ENCODE results near the gene ABCG2.
"Not testable (repeated sequence)": the region's sequence is repeated elsewhere in the genome, so short reads cannot be mapped to it uniquely, and the experiment has no call there.

Gene ABCG2

DNA sequence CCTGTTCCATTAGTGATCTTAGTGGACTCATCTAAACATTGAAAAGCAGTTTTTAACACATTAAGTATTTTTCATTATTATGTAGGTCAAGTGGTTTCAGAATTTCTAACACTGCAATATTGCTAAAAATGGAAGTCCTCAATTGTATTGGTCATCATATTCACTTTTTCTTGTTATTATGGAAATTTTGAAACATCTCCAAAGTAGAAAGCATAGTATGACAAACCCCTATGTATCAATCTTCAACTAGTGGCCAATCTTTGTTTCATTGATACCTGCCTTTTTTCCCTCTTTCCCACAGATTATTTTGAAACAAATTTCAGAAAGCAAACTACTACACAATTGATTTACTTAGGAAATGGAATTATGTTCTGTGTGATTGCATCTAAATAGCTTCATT lies 14.5 kb upstream of the ABCG2 start:
- no peak for DNase-seq (ENCODE audit: low read depth, low spot score)
- no peak overlapping the region for H3K4me3 ChIP-seq (ENCODE audit: low read length)

DNA sequence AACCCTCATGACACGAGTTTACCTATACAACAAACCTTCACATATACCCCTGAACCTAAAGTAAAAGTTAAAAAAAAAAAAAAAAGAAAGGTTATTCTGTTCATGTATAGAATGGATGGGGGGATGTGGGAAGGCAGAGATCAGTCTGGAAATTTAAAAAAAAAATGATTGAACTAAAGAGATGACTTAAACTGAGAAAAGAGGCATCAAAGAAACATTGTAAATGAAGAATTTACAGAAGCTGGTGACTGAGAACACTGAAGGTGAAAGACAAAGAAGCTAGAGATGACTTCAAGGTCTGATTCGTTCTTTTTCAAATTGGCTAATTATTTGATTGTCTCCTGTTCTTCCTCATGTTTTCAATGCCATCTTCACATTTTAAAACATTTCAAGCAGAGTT lies 12.8 kb upstream of the ABCG2 start:
- H3K4me3 ChIP-seq (ENCODE audit: low read length) = no peak overlapping the region
- DNase-seq (ENCODE audit: low read depth, low spot score) = no peak

DNA sequence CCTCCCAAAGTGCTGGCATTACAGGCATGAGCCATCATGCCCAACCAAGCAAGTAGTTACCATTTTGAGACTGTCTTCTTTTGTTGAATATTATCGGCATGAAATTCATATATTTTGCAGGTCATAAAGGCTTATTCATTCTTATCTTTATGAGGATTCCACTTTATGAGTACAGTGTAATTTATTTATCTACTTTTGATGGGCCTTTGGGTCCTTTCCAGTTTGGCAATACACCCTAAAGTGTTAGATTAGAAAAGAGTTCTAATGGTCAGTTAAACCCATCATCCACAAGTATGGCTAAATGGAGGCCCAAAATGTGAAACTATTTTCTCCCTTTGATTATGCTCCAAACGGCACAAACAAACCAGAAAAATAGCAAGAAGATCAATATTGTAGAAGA lies 10.9 kb upstream of the ABCG2 start:
- DNase-seq (ENCODE audit: low read depth, low spot score) = no peak

DNA sequence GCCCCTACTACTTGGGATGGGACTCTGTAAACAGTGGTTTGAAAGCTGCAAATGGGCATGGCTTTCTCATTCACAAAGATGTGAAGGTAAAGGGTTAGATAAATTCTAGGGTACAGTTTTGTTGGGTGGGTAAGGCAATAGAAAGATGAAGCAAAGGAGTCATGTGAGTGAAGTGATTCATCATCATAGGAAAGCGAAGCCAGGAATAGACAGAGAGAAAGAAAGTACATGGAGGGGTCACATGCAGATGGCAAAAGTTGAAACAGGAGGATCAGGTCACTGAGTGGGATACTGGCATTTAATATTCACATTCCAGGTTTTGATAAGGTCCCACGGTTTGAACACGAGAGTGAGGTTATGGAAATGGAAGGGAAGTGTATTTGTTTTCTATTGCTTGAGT lies 8.2 kb upstream of the ABCG2 start:
- no peak overlapping the region for H3K4me3 ChIP-seq (ENCODE audit: low read length)
- no peak for DNase-seq (ENCODE audit: low read depth, low spot score)

More for the DNA sequence above, 10.9 kb upstream of the ABCG2 start:
- H3K4me3 ChIP-seq (ENCODE audit: low read length) = no peak overlapping the region

DNA sequence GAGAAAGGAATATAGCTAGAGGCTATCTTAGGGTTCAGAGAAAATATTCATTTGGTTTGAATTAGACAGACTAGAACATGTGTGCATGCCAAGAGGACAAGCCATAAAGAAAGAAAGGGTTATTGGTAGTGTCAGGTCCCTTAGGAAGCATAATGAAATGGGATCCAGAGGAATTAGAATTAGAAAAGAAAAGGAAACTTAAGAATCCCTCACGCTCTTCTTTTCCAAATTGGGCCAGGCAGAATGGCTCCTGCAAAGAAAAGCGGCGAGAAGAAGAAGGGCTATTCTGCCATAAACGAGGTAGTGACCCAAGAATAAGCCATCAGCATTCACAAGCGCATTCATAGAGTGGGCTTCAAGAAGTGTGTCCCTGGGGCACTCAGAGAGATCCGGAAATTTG lies 4.9 kb upstream of the ABCG2 start:
- no peak overlapping the region for H3K4me3 ChIP-seq (ENCODE audit: low read length)
- no peak for DNase-seq (ENCODE audit: low read depth, low spot score)

DNA sequence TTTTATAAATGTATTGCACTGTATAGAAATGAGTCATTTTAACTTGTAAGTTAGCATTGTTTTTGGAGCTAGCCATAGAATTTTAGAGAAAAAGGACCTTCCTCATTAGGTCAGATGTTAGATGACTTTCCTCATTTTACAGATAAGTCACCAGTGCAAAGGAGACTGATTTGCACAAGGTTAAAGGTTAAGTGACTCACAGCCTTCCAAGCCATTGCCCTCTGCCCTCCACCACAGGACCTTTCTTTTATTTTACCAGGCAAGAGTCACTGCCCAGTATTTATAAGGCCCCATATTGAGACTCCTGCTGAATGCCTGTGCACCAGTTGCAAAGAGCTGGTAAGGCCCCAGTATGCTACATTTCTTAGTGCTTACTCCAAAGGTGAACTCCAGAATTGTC lies 4.2 kb upstream of the ABCG2 start:
- no peak overlapping the region for H3K4me3 ChIP-seq (ENCODE audit: low read length)
- DNase-seq (ENCODE audit: low read depth, low spot score) = no peak

DNA sequence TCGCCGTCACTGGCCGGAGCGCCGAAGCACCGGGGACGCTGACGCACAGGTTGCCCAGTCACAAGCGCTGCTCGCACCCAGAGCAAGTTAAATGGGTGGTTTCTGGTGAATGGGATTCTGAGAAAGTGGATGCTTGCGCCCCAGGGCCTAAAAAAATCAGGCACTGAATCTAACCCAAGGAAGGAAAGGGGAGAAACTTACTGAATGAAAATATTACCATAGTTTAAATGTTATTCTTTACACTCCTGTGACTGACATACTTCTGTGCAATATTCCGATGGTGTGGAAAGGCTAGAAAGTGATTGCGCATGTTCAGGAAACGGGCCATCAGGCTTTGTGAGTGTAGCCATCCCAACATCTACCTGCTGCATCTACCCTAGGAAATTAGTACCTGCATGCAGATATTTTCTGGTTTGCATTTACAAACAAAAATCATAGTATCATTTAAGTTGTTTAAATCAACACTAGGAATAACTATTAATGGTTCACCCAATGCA lies 838 bp upstream of the ABCG2 start:
- no peak for DNase-seq (ENCODE audit: low read depth, low spot score)
- no peak overlapping the region for H3K4me3 ChIP-seq (ENCODE audit: low read length)

DNA sequence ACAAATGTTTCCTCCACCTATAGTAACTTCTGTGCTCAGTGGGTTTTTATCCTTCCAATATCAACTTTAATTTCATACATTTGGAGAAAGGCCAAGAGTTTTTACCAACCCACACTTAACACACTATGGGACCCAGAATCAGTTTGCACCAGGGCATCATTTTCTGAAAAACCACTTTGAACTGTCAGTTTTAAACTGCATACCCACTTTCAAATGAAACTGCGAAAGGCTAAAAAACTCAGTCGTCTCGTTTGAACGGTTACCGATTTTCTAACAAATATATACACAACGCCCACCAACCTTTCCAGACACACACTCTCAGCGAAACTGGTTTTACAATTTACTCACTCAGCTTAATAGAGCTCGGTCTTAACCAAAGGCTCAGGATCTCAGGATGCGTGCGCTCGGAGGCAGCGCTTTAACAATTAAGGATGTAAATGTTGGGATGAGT lies 376 bp downstream of the ABCG2 start:
- H3K4me3 ChIP-seq (ENCODE audit: low read length) = peak overlapping the region; percentile 51
- peak; percentile 34 for DNase-seq (ENCODE audit: low read depth, low spot score)

DNA sequence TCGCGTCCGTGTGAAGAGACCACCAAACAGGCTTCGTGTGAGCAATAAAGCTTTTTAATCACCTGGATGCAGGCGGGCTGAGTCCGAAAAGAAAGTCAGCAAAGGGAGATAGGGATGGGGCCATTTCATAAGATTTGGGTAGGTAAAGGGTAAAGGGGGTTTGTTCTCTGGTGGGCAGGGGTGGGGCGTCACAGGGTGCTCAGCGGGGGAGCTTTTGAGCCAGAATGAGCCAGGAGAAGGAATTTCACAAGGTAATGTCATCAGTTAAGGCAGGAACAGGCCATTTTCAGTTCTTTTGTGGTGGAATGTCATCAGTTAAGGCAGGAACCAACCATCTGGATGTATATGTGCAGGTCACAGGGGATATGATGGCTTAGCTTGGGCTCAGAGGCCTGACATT lies 6.1 kb downstream of the ABCG2 start:
- DNase-seq (ENCODE audit: low read depth, low spot score); H3K4me3 ChIP-seq (ENCODE audit: low read length): not testable (repeated sequence)

DNA sequence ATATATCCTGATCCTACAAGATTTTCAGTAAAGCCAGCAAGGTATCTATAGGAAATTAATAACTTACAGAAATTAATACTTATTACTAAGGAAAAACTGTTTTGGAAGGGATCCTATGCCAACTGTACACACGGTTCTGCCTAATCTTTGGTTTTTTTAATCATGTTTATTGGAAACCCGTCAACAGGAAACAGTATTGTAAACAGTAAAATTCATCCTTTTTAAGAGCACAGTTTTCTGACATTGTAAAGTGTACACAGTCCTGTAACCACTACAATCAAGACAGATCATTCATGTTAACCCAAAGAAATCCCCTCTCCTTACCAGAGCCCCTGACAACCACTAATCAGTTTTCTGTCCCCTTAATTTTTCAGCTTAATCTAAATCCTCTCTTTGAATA lies 9.9 kb downstream of the ABCG2 start:
- no peak for DNase-seq (ENCODE audit: low read depth, low spot score)
- H3K4me3 ChIP-seq (ENCODE audit: low read length) = no peak overlapping the region

DNA sequence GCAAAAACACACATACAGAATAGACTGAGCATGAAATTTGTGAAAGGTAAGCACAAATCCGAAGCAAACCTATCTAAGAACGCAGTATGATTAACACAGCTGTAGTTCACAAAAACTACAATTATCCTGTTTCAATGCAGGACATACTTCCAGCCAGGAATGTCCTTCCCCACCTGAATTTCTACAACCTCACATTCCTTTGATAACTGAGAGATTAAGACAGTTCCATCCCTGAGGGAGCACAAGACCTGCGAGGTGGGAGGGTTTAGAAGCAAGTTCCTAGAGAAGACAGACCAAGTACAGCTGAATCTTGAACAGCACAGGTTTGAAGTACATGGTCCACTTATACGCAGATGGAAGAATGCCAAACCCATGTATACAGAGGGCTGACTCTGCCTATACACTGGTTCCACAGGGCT lies 10.6 kb downstream of the ABCG2 start:
- DNase-seq (ENCODE audit: low read depth, low spot score) = no peak
- no peak overlapping the region for H3K4me3 ChIP-seq (ENCODE audit: low read length)

DNA sequence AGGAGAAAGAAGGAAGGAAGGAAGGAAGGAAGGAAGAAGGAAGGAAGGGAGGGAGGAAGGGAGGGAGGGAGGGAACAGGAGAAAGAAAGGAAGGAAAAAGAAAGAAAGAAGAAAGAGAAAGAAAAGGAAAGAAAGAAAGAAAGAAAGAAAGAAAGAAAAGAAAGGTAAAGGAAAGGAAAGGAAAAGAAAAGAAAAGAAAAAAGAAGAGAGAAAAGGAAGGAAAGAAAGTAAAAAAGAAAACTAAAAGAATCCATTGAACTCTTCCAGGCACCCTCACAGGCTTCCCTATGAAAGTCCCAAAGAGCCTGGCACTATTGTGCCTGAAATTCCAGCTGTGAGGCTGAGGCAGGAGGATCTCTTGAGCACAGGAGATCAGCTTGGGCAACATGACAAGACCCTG lies 11.5 kb downstream of the ABCG2 start:
- no peak overlapping the region for H3K4me3 ChIP-seq (ENCODE audit: low read length)
- DNase-seq (ENCODE audit: low read depth, low spot score) = no peak

DNA sequence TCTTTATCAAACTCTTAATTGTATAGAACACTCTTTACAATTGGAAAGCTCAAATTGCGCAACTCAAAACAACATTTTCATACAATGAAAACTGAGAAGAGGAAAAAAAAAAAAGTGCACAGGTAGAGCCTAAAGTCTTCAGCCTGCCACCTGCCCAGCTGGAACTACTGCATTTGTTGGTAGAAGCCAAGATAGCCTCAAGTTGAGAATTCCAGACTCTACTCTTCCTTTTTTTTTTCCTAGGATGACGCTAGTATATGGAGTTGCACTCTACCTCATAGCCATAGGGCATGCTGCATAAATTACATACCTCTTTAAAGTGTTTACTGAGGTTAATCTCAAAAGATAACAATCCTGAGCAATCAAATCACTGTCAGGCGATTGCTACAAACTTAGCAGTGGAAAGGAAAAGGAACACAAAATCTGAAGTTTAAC lies 13.6 kb downstream of the ABCG2 start:
- H3K4me3 ChIP-seq (ENCODE audit: low read length) = no peak overlapping the region
- no peak for DNase-seq (ENCODE audit: low read depth, low spot score)

DNA sequence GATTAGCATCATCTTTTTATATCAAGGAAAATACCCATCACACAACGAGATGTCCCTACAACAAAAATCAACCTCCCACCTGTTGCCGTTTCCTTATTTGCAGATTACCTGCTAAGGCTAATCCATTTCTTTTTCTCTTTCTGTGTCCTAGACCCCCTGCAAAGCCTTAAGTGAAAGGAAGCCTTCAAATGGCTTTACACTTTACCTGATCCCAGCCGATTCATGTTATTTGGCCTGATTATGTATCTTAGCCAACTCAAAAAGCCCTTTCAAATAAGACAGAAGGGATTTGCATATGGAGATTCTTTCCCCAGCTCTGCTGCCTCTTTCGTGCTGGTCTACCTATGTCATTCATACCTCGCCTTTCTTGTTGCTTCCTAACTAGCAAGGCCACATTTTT lies 14.4 kb downstream of the ABCG2 start:
- DNase-seq (ENCODE audit: low read depth, low spot score) = no peak

DNA sequence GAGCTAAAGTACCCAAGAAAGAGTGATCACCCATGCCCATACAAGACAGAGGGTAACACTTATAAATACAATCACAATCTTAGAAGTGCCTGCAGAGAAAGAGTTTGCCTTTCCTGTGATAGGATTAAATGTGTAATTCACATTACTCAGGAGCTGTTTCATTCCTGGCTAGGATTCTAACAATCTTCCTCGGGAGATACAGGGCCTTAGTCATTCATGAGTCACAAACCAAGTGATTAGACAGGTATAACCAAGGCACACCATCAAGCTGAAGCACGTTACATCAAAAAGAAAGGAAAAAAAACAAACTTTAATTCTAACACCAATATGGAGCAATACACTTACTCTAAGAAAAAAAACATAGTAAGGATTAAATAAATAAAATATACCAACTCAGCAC lies 14.9 kb downstream of the ABCG2 start:
- no peak overlapping the region for H3K4me3 ChIP-seq (ENCODE audit: low read length)
- DNase-seq (ENCODE audit: low read depth, low spot score) = no peak

More for the DNA sequence above, 14.4 kb downstream of the ABCG2 start:
- no peak overlapping the region for H3K4me3 ChIP-seq (ENCODE audit: low read length)

DNA sequence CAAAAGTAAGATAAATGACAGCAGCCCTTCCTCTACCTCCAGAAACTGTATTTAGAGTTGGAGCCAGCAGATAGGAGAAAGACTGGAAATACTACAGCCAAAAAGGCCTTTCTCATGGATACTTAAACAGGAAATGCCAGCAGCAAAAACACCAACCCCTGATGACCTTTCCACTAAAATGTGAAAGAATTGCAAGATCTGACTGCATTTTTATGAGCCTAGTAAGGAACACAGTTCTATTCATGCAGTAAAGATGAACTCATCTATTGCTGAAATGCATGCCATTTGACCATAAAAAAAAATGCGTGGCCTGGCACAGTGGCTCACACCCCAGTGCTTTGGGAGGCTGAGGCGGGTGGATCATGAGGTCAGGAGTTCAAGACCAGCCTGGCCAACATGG lies 19.9 kb downstream of the ABCG2 start:
- H3K4me3 ChIP-seq (ENCODE audit: low read length) = no peak overlapping the region
- no peak for DNase-seq (ENCODE audit: low read depth, low spot score)

DNA sequence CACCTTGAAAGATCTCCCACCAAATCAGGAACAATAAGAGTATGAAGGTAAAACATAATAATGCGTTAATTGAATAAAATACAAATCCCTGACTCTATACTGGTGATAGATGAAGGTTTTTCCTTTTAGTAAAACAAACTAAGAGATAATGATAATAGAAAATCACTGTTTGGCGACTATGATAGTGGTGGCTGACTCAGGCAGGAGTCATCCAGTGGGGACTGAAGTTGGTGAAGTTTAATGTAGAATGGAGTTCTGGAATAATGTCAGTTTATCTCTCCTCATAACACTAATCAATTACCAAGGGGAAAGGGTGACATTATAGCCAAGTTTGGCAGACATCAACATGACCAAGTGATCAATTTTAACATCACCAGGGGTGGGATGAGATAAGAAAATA lies 21.3 kb downstream of the ABCG2 start:
- no peak for DNase-seq (ENCODE audit: low read depth, low spot score)
- H3K4me3 ChIP-seq (ENCODE audit: low read length) = no peak overlapping the region

DNA sequence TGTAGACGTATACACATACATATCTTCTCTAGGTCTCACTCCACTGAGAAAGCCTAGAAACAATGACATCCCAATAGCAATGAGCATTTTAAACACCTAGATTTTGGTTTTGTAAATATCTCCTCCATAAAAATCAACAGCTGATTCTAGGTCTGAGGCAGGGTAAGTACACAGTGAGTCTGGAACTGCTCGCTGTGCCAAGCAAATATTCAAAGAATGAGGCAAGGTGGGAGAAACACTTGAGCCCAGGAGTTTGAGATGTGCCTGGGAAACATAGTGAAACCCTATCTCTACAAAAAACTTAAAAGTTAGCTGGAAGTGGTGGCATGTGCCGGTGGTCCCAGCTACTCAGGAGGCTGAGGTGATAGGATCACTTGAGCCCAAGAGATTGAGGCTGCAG lies 22.2 kb downstream of the ABCG2 start:
- no peak overlapping the region for H3K4me3 ChIP-seq (ENCODE audit: low read length)
- no peak for DNase-seq (ENCODE audit: low read depth, low spot score)

DNA sequence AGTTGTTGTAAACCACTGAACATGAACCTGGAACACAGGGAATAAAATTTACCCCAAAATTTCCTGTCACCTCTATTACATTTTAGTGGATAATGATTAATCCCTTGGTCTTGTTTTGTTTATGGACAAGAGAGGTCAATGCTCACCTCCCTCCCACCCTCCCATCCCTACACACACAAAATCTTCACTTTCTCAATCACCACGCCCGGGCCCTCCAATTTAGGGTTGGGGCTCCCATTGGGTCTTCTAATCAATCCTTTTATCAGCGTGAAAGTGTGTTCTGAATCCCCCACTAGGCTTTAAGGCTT lies 23.1 kb downstream of the ABCG2 start:
- no peak overlapping the region for H3K4me3 ChIP-seq (ENCODE audit: low read length)
- no peak for DNase-seq (ENCODE audit: low read depth, low spot score)

DNA sequence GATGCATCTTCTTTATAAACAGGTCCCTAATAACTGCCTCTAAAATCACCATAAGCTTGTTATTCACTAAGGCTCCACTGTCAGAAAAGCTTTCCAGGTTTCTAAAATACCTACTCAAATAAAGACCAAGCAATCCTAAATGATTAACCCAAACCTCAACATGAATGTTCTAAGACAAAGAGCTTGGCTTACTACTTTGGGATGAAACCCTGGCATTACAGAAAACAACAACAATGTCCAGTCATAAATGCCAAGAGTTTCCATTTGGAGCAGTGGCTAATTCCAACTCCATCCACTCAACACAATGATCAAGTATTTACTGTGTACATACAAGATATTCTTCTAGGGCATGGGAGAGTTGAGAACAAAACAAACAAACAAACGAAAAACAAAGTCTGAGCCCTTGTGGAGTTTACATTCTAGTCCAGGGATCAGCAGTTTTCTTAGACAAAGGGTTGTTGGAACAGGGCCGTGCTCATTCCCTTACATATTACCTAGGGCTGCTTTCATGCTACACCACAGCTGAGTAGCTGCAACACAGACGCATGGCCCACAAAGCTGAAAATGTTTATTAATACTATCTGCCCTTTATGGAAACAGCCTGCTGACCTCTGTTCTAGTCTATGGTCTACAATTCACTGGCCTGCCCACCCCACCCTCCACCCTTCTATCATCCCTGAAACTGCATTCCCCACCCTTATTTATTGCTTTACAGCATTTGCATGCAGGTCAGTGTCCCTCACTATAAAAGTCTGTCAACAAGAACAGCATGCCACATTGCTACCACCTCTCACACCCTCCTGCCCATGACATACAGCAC lies 23.7 kb downstream of the ABCG2 start:
- H3K4me3 ChIP-seq (ENCODE audit: low read length) = no peak overlapping the region
- no peak for DNase-seq (ENCODE audit: low read depth, low spot score)

DNA sequence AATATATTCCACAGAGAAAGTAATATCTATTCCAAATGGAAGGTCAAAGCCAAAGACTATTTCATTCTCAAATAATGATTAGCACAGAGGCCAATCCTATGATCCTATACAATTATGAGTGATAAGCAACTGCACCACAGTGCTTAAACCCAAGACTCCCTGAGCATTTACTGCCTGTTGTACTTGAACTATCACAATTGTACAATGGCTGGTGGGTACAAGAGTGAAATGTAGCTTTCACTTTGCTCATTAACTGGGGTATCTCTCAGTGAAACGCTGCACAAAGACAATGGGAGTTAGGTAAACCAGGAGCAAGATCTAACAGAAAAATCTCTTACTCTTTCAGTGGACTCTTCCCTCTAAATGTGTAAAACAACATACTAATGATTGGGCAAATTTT lies 24.3 kb downstream of the ABCG2 start:
- no peak overlapping the region for H3K4me3 ChIP-seq (ENCODE audit: low read length)
- no peak for DNase-seq (ENCODE audit: low read depth, low spot score)

Data from Jurkat, Clone E6-1 (cell line).